HG03354 (cell line): Measurements from ENCODE around the gene FNDC5.

Source experiments
- ATAC-seq: cut with Tn5 transposase; IDR thresholded peaks from one replicate; pipeline ENCODE4 v1.9.1; 2021; ENCODE audit warnings: mild to moderate bottlenecking; ENCODE audit not compliant: unreplicated experiment, poor library complexity, severe bottlenecking

The FNDC5 gene

DNA sequence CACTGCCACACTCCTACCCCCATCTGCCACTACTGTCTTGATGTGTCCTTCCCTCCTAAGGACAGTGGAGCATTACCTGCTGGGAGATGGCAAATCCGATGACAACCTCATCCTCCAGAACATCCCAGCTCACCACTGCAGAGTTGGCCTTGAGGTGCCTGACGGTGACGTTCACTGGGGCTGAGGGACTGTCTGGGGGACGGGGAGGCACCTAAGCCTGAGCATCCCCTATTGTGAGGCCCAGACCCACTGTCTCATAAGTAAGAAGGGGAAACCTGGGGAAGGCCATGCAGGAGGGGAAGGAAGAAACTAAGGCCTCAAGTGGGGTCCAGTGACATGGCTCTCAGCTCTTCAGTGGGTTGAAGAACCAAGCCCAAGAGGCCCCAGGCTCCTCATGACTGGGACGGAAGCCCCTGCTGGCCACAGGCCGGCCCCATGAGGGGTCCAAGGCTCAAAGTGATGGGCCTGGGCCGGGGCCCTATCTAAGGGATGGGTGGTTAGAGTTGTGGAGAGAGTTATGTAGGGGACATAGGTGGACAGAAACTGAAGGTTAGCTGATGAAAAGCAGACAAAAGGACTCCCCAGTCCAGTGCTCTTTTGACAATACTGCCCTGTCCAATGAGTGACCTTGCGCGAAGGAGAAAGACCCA, 1.8 kb downstream of the FNDC5 start:
- ATAC-seq, result no peak

DNA sequence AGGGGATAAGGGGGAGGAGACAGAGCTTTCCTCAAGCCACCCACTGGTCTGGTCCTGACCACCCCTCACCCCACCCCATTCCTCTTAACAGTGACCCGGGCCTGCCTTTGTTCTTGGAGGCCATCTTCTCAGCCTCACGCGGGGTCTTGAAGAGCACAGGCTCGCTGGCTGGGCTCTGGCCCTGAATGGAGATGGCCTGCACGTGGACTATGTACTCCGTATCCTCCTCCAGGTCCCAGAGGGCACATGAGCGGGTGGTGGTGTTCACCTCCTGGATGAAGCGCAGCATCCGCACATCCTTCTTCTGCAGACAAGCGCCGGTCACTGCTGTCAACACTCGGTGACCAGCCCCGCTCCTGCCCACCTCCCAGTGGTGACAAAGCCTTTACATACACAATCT, 2.6 kb downstream of the FNDC5 start:
- no peak for ATAC-seq

DNA sequence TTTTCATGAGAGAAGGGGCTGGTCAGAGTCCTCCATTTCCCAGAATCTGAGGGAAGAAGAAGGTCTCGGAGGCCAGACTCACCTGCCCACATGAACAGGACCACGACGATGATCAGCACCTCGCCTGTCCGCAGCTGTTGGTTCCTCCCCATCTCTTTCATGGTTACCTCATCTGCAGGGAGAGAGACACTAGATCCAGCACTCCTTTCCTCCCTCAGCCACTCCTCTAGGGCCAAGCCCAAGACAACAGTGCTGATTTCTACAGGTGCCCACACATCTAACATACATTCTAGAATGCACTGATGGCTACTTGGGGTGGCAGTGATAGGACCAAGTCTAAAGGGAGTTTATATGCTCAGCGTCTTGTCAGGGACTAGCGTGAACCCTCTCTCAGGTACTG, 3.0 kb downstream of the FNDC5 start:
- no peak for ATAC-seq

DNA sequence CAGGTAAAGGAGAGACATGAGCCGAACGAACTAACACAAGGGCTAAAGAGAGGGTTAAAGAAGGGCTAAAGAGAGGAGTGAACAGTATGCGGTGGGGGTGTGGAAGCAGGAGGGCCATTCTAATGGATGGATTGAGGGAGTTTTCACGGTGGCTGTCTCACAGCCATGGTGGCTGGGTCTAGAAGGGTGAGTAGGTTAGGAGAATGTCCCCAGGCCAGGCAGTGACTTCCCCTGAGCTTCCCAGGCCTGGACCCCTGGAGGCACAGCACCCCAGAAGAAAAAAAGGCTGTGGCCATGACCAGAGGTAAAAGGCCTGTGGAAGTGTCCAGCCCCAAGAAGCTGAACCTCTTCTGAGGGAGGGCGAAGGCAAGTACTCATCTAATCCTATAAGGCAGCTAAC, 3.6 kb downstream of the FNDC5 start:
- no peak for ATAC-seq

DNA sequence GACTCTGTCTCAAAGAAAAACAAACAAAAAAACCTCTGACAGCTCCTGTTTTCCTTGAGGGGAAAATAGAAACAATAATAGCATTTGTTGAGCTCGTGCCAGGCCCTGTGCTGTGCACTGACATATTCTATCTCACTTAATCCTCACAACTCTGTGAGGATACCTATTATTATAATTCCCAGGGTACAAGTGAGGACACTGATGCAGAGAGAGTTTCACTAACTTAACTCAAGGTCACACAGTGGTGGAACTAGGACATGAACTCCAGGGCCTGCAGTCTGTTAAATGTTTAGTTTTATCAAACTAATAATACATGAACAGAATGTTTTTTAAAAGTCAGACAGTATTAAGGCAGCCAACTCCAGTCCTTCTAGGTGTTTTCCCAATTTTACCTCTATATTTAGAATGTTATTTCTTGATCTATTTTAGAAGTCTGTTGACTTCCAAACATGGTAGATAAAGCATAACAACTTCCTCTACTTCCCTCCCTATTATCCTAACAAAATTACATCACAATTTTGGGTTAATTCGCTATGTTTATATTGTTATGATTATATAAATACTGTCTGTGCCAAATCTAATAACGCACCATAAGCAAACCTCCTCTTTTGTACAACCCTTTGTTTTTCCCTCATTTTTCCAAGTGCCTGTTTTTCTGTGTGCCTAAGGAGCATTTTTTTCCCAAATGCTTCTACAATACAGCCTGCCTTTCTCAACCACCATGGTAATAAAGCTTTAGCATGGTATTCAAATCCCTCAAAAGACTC, 4.9 kb downstream of the FNDC5 start:
- no peak for ATAC-seq

DNA sequence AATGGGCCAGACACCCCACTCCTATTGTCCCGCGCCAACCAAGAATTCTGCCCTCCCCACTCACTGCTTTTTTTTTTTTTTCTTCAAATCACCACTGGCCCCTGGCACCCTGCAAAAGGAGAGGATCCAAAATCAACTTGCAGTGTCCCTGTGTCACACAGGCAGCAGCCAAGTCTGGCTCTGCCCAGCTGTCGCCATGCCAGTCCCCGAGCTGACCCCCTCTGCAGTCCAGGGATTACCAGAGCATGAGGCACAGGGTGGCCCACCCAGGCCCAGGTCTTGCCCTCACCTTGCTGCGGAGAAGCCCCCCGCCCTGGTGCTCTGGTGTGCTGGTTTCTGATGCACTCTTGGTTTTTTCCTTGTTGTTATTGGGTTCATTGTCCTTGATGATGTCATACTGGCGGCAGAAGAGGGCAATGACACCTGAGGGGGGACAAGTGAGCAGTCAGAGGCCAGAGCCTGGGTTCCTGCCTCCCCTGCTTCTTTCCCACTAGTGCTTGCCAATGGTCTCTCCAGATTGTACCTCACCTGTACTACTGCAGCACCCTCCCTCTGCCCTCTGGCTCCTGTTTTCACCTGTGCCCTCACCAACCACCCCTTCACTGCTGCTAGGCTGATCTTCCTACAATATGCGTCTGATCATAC, 6.2 kb downstream of the FNDC5 start:
- no peak for ATAC-seq

DNA sequence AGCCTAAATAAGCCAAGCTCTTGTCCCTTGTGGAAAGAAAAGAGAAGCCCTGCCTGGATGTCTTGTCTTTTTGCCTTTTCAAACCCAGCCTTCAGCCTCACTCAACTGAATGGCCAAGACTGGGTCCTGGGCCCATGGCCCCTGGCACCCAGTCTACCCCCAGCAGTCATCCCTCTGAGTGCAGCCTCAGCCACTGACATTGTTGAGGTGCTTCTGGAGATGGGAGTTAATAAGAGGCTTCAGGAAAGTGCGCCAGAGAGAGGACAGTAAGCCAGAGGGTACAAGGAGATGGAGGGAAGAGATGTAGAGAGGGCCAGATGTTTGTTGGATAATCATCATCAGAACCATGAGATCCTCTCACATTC, 6.8 kb downstream of the FNDC5 start:
- no peak for ATAC-seq

DNA sequence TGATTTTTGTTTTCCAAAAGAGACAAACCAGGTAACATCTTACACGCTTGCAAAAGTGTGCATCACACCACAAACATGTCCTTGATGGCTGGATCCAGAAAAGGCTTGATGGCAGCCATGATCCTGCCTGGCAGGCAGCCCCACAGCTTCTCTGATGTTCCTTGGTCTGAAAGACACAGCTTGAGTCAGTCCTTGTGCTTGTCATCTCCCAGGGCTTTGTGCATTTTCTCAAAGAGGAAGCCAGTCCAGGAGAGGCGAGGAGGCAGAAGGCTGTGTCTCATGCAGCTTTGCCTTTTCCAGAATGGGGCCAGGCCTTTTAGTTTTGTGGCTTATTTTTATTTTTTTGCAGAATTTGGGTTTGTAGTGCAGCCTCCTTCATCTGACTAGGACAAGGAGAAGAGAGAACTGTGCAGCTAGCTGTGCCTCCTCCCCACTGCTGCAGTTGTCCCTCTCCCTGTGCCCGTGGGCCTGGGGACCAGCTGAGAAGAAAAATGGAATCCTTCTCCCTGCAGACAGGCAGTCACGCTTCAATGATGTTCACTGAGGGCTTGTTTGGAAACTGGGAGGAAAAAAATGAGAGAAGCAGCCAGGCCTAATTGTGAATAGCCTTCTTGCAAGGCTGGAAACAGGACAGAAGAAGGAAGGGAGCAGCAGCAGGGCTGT, 7.4 kb downstream of the FNDC5 start:
- ATAC-seq, result no peak

DNA sequence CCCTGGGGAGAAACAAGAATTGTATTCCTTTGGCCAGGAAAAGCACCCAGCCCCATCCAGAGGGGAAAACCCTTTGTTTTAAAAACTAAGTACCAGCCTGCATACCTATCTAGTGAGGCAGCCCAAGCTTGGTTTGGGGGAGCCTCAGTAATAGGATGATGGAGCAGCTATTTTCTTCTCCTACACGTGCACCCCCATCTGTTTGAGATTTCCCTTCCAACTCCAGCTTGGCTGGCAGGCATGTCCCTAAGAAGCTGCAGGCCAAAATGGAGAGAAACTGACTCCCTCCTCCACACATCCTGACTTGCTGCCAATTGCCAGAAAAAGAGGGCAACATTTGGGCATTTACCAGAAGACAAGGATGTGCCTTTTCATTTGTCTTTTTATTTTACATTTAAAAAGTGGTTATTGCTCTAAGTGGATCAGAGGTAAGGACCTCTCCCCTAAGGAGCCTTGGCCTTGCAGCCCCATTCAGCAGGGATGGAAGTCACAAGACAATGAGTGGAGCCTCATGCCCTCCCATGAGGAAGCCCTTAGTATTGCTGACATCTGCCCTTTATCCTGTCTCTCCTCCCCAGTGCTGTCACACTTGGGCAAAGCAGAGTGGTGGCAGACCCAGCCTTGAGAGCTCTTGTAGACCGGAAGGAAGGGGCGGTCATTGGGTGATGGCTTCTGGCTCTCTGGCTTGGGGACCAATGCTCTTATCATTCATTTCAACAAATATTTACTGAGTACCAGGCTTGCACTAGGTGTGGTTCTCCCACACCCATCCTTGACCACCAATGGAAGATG, 8.6 kb downstream of the FNDC5 start:
- ATAC-seq, result no peak

DNA sequence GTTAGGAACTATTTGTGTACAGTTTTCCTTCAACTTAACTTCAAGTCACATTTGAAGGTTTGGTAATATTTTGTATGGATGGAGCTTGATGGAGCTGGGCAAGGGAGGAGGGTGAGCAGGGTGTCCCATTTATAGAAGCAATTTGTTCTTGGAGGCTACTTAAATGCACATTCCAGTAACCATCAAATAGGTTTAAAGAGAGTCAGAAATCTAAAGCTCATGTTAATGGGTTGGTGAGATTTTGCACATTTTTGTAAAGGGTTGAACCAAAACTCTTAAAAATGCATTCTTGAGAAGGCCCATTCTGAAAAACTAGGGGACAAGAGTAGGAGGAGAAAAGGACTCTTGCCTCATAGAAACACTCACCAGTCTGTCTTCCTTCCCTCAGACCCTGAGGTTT, 10.1 kb downstream of the FNDC5 start:
- ATAC-seq, result no peak

DNA sequence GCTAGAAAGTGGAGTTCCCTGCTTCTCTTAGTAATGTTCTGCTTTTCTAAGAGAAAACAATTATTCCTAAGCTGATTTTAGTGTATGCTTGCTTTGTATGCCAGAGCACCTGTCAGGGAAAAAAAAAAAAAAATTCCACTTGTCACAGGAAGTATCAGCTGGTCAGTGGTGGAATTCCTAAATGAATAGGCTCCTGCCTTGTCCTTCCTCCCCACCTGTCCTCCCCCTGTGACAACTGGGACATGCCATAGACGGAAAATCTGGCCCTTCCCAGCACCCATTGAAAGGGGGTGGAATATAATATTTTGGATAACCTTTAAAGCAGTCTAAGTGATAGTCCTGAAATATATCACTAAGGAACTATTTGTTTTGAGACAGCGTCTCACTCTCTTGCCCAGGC, 10.8 kb downstream of the FNDC5 start:
- no peak for ATAC-seq

DNA sequence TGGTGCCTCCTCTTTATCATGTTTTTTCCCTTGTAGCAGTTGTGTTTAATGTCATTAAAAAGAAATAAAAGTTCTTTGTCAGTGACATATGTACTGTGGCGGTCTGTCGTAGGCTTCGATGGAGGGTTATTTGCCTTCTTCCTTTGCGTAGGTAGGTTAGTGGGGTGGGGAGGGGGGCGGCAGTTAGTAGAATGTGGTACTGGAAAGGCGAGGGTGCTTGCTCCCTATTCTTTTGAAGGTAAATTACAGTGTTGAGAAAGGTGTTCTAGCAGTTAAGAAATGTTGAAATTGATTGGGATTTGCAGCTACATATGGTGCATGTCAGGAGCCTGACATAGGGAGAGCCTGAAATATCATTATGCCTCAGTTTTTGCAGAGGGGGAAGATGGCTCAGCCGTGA, 11.9 kb downstream of the FNDC5 start:
- ATAC-seq, result no peak

DNA sequence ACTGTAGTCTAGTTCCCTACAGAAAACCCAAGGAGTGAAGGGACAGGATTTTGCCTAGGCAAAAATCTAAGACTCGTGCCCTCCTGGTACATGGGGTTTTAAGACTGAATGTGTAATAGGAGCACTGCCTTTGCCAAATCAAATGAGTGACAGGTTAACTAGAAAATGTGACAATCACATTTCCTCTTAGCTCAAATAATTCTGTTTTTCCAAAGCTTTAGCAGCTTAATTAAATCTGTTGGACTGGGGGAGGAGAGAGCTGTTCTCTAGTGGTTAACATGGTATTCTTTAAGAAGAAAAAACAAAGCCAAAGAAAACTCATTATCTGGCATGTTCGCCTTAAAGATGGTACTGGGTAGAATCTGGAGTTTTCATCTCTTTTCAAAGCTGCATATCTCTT, 12.6 kb downstream of the FNDC5 start:
- no peak for ATAC-seq

DNA sequence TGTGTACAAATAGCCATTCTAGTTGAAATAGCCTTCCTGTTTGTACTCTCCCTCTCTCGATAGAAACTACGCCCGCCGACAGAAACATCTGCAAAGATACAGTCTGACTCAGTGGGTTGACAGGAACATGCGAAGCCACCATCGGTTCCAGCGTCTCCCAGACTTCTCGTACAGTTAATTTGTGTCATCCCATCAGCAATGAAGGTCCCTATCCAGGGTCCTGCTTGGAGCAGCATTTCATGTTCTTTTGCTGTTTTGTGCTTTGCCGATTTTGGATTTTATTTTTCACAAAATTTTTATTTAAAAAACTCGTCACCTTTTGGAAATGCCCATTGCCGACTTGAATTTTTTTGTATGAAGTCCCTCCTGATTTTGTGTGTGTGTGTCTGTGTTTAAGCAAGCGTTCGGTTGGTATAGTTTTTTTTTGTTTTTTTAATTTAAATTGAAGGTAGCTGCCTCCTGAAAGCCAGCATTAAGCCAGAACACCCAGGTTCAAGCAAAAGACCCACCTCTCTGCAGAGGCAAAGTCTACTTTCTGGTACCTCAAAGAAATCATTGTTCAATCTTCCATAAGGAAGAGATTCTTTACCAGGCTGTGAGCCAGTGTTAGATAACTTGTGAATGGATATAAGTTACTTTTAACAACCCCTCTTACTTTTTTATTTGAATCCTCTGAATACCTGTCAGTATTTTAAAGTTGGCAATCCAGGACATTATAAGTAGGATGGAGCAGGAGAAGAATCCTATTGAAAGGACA, 14.7 kb downstream of the FNDC5 start:
- ATAC-seq, result no peak

DNA sequence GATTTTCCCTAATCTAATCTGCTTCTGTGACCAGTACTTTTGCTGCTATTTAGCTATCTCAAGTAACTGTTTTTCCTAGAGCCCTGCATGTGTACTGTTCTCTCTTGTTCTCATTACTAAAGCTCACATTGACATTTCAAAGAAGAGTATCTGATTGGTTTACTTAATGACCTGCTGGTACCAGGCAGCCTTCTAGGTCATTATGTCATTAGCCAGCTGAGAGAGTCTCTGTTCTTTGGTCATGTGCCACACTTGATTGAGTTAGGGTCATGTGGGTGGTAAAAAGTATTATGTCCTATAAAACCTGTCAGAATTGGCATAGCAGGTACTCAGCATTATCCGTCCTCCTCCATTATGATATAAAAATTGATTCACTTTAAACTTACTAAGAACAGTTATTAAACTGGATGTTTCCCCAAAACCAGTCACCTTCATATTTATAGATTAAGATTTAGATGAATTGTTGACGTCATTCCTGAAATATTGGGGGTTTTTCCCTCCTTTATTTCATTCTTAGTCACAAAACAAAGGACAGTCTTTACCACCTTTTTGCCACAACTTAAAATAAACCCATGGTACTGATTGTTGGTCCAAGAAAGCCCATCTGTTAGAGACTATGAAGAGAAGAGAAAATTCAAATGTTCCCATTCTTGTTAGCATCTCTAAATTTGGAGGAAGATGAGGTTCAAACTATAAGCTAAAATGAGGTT, 22.2 kb downstream of the FNDC5 start:
- ATAC-seq, result no peak

DNA sequence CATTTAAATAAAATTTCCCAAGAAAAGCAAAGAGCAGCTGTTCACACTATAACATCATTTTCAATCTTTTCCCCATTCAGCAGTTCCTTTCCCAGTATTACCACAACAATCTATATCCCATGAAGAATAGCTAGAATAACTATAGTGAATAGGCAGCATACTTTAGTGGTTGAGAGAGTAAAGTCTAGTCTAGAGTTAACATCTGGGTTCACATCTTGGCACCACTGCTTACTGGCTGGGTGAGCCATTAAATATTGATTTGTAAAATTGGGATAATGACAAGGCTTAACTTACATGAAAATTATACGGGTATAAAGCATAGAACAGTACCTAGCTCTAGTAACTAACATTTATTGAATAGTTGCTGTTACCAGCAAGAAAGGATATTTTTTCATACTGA, 38.8 kb downstream of the FNDC5 start:
- ATAC-seq, result no peak

DNA sequence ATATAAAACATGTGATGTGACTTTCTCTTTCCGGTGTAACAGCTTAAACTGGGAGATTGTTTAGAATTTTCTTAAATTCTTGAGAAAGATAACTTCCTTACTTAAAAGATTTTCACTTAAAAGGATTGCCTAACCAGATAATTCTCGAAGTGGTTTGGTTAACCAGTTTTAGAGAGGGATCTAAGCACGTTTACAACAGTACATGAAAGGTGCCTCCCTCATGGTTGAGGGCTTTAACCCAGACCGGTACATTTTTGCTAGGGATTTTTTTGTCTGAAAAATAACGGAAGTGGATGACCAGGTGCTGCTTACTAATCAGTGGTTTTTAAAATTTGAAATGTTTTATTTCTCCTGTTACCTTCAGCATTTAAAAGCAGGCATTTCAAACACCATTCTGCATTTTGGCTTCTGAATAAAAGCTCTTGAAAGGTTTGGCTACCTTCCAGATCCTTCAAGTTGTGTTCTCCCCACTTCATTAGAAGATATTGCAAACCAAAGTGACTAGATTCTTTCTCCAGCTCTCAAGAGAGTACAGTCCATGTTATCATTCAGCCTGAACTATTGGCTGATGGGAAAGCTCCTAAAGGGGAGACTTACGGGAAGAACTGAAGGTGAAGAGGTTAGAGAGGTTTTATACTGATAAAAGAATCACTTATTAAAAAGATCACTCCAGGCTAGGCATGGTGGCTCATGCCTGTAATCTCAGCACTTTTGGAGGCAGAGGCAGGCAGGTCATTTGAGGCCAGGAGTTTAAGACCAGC, 40.4 kb downstream of the FNDC5 start:
- ATAC-seq, result no peak

DNA sequence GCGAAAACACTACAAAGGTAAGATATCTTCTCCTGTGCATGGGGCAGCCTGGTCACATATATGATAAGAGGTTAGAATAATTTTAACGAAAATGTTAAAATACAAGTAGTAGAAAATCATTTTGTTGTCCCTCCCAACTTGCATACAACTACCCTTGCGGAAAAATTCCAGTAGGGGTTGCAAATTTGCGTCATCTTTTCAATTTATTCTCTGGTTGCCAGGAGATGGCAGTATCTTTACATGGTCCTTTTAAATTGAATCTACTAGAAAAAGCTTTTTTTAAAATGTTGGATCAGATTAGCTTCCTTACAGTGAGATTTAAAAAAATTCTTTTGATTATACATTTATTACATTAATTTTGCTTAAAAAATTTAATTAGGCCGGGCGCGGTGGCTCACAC, 42.4 kb downstream of the FNDC5 start:
- no peak for ATAC-seq
